Hematopoietic multipotent progenitor cell treated with erythropoietin and hydrocortisone succinate and interleukin-3 and kit ligand, for 4 days (in vitro differentiated cells): ENCODE data around the gene MPND.
A peak's percentile ranks its signal among the peaks of the same experiment; 100 is the strongest.

Experiments used
- DNase-seq: peaks from one replicate; pipeline ENCODE4 v3.0.0-alpha.2; 2015

The MPND gene

GRCh38 chr19:4367781-4368127 is 24.4 kb downstream of the MPND start:
- no peak for DNase-seq

- no peak for DNase-seq
These were observed 24.9 kb downstream of the MPND start for GRCh38 chr19:4368128-4368820.

GRCh38 chr19:4369109-4369887 is 25.9 kb downstream of the MPND start:
- peak; percentile 74 for DNase-seq

GRCh38 chr19:4369888-4370260 is 26.5 kb downstream of the MPND start:
- DNase-seq = peak; percentile 90

GRCh38 chr19:4370418-4371041 is 27.2 kb downstream of the MPND start:
- DNase-seq = no peak

GRCh38 chr19:4371247-4372164 is 28.1 kb downstream of the MPND start:
- no peak for DNase-seq

- DNase-seq = peak; percentile 59
These were observed 29.0 kb downstream of the MPND start for GRCh38 chr19:4372165-4373012.

GRCh38 chr19:4373013-4373367 is 29.6 kb downstream of the MPND start:
- DNase-seq = no peak

GRCh38 chr19:4373601-4374497 is 30.5 kb downstream of the MPND start:
- DNase-seq = peak; percentile 48

GRCh38 chr19:4374498-4375163 is 31.3 kb downstream of the MPND start:
- DNase-seq = peak; percentile 88

GRCh38 chr19:4375164-4376027 is 32.0 kb downstream of the MPND start:
- DNase-seq = peak; percentile 97

- no peak for DNase-seq
These were observed 32.8 kb downstream of the MPND start for GRCh38 chr19:4376028-4376670.

- DNase-seq = no peak
These were observed 33.3 kb downstream of the MPND start for GRCh38 chr19:4376671-4376990.

- DNase-seq = no peak
These were observed 33.8 kb downstream of the MPND start for GRCh38 chr19:4376991-4377781.

GRCh38 chr19:4378886-4379285 is 35.5 kb downstream of the MPND start:
- DNase-seq = no peak

- no peak for DNase-seq
These were observed 36.3 kb downstream of the MPND start for GRCh38 chr19:4379383-4380253.

- DNase-seq = peak; percentile 67
These were observed 36.9 kb downstream of the MPND start for GRCh38 chr19:4380254-4380727.
